ENCODE data around the gene SMYD5. TPM values are rescaled to one million over a fixed set of nuclear protein-coding genes. Genes with fewer than 3 reads are reported as not detected.

The SMYD5 gene
- total RNA-seq, 1 donor from 2014 or later, result 13.3 TPM

- intact Hi-C loops (cut with DNase I), result no loop called here
- H3K36me3 ChIP-seq, result peaks cover 26% of the 10 kb centered on the region
Measured at GRCh38 chr2:73237168-73237567, 23.1 kb downstream of the SMYD5 start.

GRCh38 chr2:73238149-73238548 is 24.1 kb downstream of the SMYD5 start:
- TF ChIP-seq CTCF (IDR thresholded peaks at IDR 0.05), result no peak
- intact Hi-C loops (cut with DNase I), result no loop called here
- DNase-seq, result no peak
- no peak overlapping the region for H3K4me3 ChIP-seq
- H3K27me3 ChIP-seq (ENCODE audit: low read depth), result no peaks in the 10 kb centered on the region
- H3K36me3 ChIP-seq, result peaks cover 36% of the 10 kb centered on the region
- no peak overlapping the region for H3K27ac ChIP-seq
- H3K9me3 ChIP-seq, result no peaks in the 10 kb centered on the region
- no peak for ATAC-seq
- peaks cover 56% of the 10 kb centered on the region for H3K4me1 ChIP-seq

More at GRCh38 chr2:73237168-73237567, 23.1 kb downstream of the SMYD5 start:
- Histone ChIP-seq H3K27me3 (ENCODE audit: low read depth) (no peaks in the 10 kb centered on the region), H3K4me1 (peaks cover 59% of the 10 kb centered on the region), H3K4me3 (no peak overlapping the region), H3K9me3 (no peaks in the 10 kb centered on the region), H3K27ac (no peak overlapping the region)
- no peak for TF ChIP-seq CTCF (IDR thresholded peaks at IDR 0.05)
- DNase-seq, result no peak
- no peak for ATAC-seq

DNA sequence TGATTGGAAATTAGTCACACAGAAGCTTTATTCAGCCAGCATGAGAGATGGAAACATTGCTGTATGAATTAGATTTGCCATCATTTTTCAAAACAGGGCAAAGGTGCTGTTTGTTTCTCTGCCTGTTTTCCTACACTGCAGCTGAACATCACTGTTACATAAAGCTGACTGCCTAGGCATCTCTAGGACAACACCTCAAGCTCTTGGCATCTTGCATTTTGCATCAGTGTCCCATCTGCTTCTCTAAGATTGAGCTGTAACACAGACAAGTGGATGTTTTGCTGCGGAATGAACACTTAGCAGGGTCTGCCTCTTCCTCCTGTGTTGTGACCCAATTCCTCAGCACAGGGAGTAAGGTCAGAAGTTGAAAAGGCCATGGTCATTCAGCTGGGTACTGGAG is 24.9 kb downstream of the SMYD5 start:
- Histone ChIP-seq H3K4me1 (peaks cover 60% of the 10 kb centered on the region), H3K27me3 (ENCODE audit: low read depth) (no peaks in the 10 kb centered on the region), H3K4me3 (no peak overlapping the region), H3K36me3 (peaks cover 45% of the 10 kb centered on the region), H3K9me3 (no peaks in the 10 kb centered on the region), H3K27ac (no peak overlapping the region)
- ATAC-seq (no peak), DNase-seq (no peak)
- intact Hi-C loops (cut with DNase I), result no loop called here
- TF ChIP-seq CTCF (IDR thresholded peaks at IDR 0.05), result no peak

DNA sequence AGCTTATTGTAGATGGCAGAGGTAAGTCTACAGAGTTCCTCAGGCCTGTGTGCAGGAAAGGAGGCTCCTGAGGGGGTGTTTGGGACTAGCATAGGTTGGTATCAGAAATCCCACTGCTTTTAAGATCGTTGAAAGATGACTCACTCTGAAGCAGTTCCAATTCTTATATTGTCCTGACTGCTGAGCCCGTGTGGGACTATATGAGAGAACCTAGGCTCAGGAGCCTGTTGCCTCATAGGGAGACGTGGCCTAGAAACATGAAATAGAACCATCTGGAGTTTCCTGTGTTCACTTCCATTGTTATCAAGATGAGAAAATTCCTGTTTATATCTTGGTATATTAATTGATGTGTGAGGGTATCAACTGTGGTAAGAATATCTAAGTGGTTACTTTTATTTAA is 25.7 kb downstream of the SMYD5 start:
- DNase-seq (no peak), ATAC-seq (no peak)
- peaks cover 60% of the 10 kb centered on the region for H3K4me1 ChIP-seq
- no peak overlapping the region for H3K4me3 ChIP-seq
- no peaks in the 10 kb centered on the region for H3K27me3 ChIP-seq (ENCODE audit: low read depth)
- intact Hi-C loops (cut with DNase I), result no loop called here
- no peaks in the 10 kb centered on the region for H3K9me3 ChIP-seq
- H3K27ac ChIP-seq, result no peak overlapping the region
- TF ChIP-seq CTCF (IDR thresholded peaks at IDR 0.05), result no peak
- H3K36me3 ChIP-seq, result peaks cover 53% of the 10 kb centered on the region

DNA sequence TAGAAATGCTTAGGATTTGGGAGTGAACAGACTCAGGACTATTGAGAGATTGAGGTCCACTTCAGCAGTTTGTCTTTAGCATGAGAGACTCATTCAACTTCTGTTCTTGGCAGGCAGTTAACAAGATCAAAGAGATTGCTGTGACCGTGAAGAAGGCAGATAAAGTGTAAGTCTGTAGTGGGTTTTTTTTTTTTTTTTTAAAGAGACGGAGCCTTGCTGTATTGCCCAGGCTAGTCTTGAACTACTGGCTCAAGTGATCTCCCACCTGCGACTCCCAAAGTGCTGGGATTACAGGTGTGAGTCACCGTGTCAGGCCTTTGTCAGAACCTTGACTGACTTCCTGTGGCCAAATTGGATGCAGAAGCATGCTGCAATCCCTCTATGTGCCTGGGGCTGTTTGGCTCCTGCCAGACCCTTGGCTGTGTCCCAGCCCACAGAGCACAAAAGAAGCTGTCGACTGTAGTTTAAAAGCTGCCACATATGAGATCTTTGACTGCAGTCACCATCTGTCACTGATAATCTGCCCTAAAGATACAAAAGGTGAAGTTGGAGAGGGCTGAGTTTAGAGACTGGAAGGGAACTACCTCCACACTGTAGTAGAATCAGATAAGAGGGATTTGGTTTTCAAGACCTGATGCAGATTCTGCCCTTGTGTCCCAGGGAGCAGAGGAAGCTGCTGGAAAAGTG is 30.0 kb downstream of the SMYD5 start:
- ATAC-seq (peak; percentile 82 to 92), DNase-seq (no peak)
- Histone ChIP-seq H3K27me3 (ENCODE audit: low read depth) (no peaks in the 10 kb centered on the region), H3K9me3 (no peaks in the 10 kb centered on the region), H3K27ac (no peak overlapping the region), H3K36me3 (peaks cover 95% of the 10 kb centered on the region), H3K4me3 (no peak overlapping the region), H3K4me1 (peaks cover 19% of the 10 kb centered on the region)
- no peak for TF ChIP-seq CTCF (IDR thresholded peaks at IDR 0.05)
- intact Hi-C loops (cut with DNase I), result no loop called here

Data from lower lobe of right lung (tissue), 2 donors.